Ishikawa (cell line): ENCODE measurements around the gene C18orf63.

Experiments used
- CEBPB ChIP-seq: IDR thresholded peaks from 2 replicates; pipeline ENCODE4 v1.6.1; 2012
- EGR1 ChIP-seq: IDR thresholded peaks from 2 replicates; pipeline ENCODE4 v1.6.1; 2012
- EP300 ChIP-seq: IDR thresholded peaks from 2 replicates; pipeline ENCODE4 v1.6.1; 2012; ENCODE audit warnings: borderline replicate concordance
- NFIC ChIP-seq: IDR thresholded peaks from 2 replicates; pipeline ENCODE4 v1.6.1; 2012
- RAD21 ChIP-seq: IDR thresholded peaks from 2 replicates; pipeline ENCODE4 v1.6.1; 2012; ENCODE audit warnings: low read depth
- TAF1 ChIP-seq: IDR thresholded peaks from 2 replicates; pipeline ENCODE4 v1.6.1; 2012; ENCODE audit warnings: low read depth, mild to moderate bottlenecking
- YY1 ChIP-seq: IDR thresholded peaks from 2 replicates; pipeline ENCODE4 v1.6.1; 2012; ENCODE audit warnings: low read depth
- TF ChIP-seq, protein P1 (sequence below): IDR thresholded peaks from 2 replicates; pipeline ENCODE4 v1.6.1; 2012; ENCODE audit warnings: low read depth, mild to moderate bottlenecking

DNA sequence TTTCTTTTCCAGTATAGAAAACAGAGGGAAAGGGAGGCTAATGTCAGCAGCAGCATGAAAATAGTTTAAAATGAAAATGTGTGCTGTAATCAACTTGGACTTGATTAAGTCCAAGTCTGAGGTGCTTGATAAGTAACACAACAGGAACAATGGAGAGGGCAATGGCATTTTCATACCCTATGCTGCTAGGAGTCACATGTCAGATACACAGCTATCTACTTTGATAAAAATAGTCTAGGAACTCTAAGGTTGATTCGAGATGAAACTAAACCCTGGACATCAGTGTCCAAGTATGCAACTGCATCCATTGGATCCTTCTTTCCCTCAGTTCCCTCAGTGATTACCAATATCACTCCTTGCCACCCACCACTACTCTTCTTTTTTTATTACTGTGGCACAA lies 4.6 kb upstream of the C18orf63 start:
- TF ChIP-seq EGR1 (no peak), CEBPB (no peak), TAF1 (no peak), NFIC (no peak), EP300 (no peak), YY1 (no peak), RAD21 (no peak)
- TF ChIP-seq, protein P1, sequence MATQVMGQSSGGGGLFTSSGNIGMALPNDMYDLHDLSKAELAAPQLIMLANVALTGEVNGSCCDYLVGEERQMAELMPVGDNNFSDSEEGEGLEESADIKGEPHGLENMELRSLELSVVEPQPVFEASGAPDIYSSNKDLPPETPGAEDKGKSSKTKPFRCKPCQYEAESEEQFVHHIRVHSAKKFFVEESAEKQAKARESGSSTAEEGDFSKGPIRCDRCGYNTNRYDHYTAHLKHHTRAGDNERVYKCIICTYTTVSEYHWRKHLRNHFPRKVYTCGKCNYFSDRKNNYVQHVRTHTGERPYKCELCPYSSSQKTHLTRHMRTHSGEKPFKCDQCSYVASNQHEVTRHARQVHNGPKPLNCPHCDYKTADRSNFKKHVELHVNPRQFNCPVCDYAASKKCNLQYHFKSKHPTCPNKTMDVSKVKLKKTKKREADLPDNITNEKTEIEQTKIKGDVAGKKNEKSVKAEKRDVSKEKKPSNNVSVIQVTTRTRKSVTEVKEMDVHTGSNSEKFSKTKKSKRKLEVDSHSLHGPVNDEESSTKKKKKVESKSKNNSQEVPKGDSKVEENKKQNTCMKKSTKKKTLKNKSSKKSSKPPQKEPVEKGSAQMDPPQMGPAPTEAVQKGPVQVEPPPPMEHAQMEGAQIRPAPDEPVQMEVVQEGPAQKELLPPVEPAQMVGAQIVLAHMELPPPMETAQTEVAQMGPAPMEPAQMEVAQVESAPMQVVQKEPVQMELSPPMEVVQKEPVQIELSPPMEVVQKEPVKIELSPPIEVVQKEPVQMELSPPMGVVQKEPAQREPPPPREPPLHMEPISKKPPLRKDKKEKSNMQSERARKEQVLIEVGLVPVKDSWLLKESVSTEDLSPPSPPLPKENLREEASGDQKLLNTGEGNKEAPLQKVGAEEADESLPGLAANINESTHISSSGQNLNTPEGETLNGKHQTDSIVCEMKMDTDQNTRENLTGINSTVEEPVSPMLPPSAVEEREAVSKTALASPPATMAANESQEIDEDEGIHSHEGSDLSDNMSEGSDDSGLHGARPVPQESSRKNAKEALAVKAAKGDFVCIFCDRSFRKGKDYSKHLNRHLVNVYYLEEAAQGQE, result no peak
